Activated naive CD4-positive, alpha-beta T cell treated with anti-CD3 and anti-CD28 coated beads, Interleukin-2, amount 50 U/mL, for 24 hours (primary cell): ENCODE results near the gene PAPPA2.
"Not testable (repeated sequence)": the region's sequence is repeated elsewhere in the genome, so short reads cannot be mapped to it uniquely, and the experiment has no call there.

Experiments used
- H3K27ac Mint-ChIP-seq: one replicate; pipeline ENCODE4 v1.8.0; 2021; ENCODE audit warnings: mild to moderate bottlenecking, mixed read lengths
- H3K27me3 Mint-ChIP-seq: one replicate; pipeline ENCODE4 v1.8.0; 2021; ENCODE audit warnings: mixed read lengths
- H3K36me3 Mint-ChIP-seq: one replicate; pipeline ENCODE4 v1.8.0; 2021; ENCODE audit warnings: mixed read lengths
- H3K4me1 Mint-ChIP-seq: one replicate; pipeline ENCODE4 v1.8.0; 2021; ENCODE audit warnings: mixed read lengths
- H3K4me3 Mint-ChIP-seq: one replicate; pipeline ENCODE4 v1.8.0; 2021; ENCODE audit warnings: mild to moderate bottlenecking, mixed read lengths
- H3K9me3 Mint-ChIP-seq: one replicate; pipeline ENCODE4 v1.8.0; 2021; ENCODE audit warnings: mixed read lengths

Gene PAPPA2

DNA sequence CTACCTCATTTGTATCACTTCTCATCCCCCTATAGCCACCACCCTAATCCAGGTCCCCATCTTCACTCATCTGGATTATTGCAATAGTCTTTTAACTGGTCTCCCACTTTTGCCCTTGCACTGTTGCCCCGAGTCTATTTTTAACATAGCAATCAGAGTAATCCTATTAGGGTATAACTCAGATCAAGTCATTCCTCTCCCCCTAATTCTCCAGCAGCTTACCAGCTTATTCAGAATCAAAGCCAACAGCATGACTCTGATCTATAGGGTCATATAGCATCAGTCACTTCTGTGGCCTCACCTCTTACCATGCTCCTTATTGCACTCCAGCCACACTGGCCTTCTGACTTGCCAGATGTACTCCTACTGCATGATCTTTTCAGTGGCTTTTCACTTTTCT lies 140.7 kb downstream of the PAPPA2 start:
- no peaks in the 10 kb centered on the region for H3K4me1 Mint-ChIP-seq

DNA sequence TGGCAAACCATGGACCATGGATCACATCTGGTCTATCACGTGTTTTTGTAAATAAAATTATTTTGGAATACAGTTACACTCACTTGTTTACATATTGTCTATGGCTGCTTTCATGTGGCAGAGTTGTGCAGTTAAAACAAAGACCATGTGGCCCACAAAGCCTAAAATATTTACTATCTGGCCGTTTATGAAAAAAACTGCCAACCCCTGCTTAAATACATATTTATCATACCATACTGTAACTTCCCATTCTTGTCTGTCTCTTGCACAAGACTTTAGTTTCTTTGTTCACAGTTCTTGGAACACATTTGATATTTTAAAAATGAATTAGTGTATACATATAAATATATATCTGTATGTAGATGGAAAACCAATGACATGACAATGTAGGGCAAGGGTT lies 141.5 kb downstream of the PAPPA2 start:
- Mint-ChIP-seq H3K9me3 (peaks cover 4% of the 10 kb centered on the region), H3K4me3 (no peak overlapping the region), H3K36me3 (no peaks in the 10 kb centered on the region), H3K27ac (no peak overlapping the region), H3K27me3 (no peaks in the 10 kb centered on the region), H3K4me1 (no peaks in the 10 kb centered on the region)

More for the DNA sequence above, 140.7 kb downstream of the PAPPA2 start:
- Mint-ChIP-seq H3K27ac (no peak overlapping the region), H3K9me3 (peaks cover 4% of the 10 kb centered on the region), H3K4me3 (no peak overlapping the region), H3K36me3 (no peaks in the 10 kb centered on the region), H3K27me3 (no peaks in the 10 kb centered on the region)

DNA sequence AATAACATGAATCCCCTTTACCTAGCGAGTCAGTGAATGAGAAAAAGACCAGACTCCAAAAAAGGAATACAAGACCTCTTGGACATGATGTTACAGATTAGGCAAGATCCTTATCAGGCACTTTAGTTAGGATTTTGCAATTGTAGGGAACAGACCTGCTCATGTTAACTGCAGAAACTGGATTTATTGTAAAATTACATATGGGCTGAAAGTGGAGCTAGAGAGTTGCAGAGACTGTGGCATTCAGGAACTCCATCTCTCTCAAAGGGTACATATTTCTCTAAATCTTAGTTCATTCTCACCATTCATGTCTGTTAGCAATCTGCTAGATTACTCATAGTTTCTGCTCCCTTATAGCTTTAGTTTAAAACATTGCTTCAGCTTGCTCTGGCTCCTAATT lies 142.2 kb downstream of the PAPPA2 start:
- Mint-ChIP-seq H3K27ac (no peak overlapping the region), H3K9me3 (peaks cover 4% of the 10 kb centered on the region), H3K4me3 (no peak overlapping the region), H3K36me3 (no peaks in the 10 kb centered on the region), H3K4me1 (no peaks in the 10 kb centered on the region), H3K27me3 (no peaks in the 10 kb centered on the region)

DNA sequence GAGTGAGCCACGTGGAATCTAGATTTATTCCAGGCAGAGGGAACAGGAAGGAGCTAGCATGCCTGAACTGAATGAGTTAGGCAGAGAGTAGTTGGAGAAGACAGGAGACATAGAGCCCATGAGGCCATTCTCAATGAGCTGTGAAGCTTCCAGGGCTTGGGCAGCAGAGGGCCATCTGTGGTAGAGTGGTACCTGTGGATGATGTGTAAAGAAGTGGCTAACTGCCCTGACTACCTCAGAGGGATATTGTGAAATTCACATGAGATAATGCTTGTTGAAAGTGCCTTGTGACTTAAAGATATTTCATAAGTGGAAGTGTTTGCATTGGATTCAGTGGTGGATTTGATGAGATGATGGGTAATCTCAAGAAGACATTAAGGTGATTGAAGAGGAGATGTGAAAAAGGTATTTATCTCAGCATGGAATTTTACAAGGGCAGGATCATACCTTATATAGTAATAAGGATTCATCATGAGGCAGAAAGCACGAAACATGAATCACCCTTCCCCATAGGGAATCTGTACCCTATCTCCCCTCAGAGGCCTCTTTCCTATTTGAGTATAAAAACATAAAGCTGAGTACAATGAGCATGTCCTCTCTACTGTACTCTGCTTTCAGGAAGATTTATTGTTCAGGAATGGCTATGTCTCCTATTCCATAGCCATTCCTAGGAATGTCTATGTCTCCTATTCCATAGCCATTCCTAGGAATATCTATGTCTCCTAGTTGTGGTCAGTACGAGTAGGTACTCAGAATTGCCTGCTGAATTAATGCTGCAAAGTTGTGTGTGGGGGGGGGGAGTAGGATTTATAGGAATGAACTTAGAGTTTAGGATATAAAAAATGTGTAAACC lies 146.8 kb downstream of the PAPPA2 start:
- H3K4me1 Mint-ChIP-seq = no peaks in the 10 kb centered on the region
- H3K36me3 Mint-ChIP-seq = no peaks in the 10 kb centered on the region
- no peak overlapping the region for H3K27ac Mint-ChIP-seq
- no peaks in the 10 kb centered on the region for H3K27me3 Mint-ChIP-seq
- H3K4me3 Mint-ChIP-seq = no peak overlapping the region
- H3K9me3 Mint-ChIP-seq = no peaks in the 10 kb centered on the region

DNA sequence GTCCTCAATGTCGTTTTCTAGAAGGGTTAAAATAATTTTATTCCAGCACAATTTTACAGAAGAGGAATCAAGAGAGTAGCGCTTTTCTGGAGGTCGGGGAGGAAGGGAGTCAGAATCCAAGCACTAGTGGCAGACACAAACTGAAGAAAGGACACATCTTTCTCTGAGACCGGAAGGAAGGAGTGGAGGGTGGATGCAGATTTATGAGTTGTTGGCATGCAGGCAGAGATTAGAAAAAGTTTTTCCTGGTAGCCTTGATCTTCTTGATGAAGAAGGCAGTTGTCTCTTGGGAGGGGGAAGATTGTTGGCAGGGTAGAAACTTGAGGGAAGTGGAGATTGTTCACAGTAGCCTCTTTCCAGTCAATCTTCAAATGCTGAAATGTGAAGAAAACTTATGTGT lies 149.8 kb downstream of the PAPPA2 start:
- Mint-ChIP-seq H3K4me3 (no peak overlapping the region), H3K9me3 (no peaks in the 10 kb centered on the region), H3K27ac (no peak overlapping the region)

DNA sequence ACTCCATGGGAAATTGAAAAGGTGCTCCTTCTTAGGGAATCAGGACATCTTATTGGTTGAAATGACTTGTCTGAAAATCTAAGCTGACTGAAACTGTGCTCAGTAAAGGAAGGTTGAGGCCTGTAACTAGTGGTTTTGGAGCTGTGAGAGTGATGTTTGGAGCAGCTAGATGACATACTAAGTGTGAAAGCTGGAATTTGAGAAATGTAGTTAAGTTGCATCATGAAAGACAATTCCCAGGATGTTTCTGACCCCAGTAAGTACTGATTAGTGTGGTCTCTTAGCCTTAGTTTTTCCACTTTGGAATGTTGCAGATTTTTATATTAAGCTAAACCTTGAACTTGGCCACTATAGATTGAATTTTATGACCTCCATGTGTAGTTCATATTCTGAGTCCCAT lies 154.9 kb downstream of the PAPPA2 start:
- Mint-ChIP-seq H3K27ac (no peak overlapping the region), H3K36me3 (no peaks in the 10 kb centered on the region), H3K4me3 (no peak overlapping the region), H3K4me1 (no peaks in the 10 kb centered on the region), H3K9me3 (peaks cover 3% of the 10 kb centered on the region), H3K27me3 (no peaks in the 10 kb centered on the region)

More for the DNA sequence above, 149.8 kb downstream of the PAPPA2 start:
- Mint-ChIP-seq H3K4me1 (no peaks in the 10 kb centered on the region), H3K27me3 (no peaks in the 10 kb centered on the region), H3K36me3 (no peaks in the 10 kb centered on the region)

DNA sequence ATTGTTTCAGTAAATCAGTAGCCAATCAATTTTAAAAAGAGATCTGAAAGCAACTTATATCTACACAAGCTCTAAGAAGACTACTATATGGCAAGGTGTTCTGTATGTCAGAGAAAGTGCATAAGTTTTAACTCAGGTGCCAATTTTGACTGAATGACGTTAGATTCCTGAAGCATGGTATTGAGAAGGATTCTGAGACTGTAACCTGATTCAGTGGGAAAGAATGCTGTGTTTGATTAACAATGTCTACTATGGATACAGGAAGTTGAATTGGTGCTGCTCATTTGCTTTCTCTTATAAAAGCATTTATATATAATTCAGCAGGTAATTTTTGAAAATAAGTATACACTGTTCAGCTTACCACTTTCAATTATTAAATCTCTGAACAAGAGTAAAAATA lies 156.3 kb downstream of the PAPPA2 start:
- Mint-ChIP-seq H3K36me3 (no peaks in the 10 kb centered on the region), H3K9me3 (peaks cover 3% of the 10 kb centered on the region), H3K4me3 (no peak overlapping the region), H3K4me1 (no peaks in the 10 kb centered on the region), H3K27ac (no peak overlapping the region), H3K27me3 (no peaks in the 10 kb centered on the region)

DNA sequence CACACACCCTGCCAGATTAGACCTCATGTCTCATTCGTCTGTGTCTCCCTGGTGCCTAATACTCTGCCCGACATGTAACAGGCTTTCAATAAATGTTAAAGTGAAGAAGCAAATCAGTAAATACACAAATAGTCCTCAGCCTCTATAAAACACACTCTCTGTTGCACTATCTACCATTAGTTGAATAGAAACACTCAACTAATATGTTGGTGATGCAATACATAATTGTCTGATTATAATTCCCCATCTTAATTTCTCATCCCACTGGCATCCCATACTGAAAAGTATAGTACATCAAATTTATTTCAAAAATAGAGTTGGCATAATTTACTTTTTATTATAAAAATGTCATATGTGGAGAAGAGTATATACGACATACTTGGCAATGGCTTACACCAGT lies 162.4 kb downstream of the PAPPA2 start:
- Mint-ChIP-seq H3K4me1 (no peaks in the 10 kb centered on the region), H3K4me3 (no peak overlapping the region), H3K36me3 (no peaks in the 10 kb centered on the region), H3K27me3 (no peaks in the 10 kb centered on the region), H3K9me3 (peaks cover 9% of the 10 kb centered on the region), H3K27ac (no peak overlapping the region)

DNA sequence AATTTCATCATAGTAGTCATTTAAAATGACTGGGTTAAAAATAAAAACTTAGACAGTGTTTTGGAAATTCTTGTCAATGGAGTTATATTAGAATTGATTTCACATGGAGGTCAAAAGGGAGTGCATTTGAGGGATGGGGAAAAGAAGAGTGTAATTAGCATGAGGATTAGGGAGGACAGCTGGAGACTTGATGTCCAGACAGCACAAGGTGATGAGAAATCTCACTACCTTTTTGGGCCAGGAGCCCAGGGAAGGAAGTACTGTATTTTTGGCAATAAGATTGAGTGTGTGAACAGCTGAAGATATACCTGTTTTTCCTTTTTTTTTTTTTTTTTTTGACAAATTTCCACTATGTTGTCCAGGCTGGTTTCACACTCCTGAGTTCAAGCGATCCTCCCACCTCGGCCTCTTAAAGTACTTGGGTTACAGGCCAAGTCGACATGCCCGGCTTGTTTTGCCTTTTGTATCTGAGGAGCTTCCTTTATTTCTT lies 163.6 kb downstream of the PAPPA2 start:
- Mint-ChIP-seq H3K4me3 (no peak overlapping the region), H3K4me1 (no peaks in the 10 kb centered on the region), H3K9me3 (peaks cover 6% of the 10 kb centered on the region), H3K36me3 (no peaks in the 10 kb centered on the region), H3K27ac (no peak overlapping the region), H3K27me3 (no peaks in the 10 kb centered on the region)

DNA sequence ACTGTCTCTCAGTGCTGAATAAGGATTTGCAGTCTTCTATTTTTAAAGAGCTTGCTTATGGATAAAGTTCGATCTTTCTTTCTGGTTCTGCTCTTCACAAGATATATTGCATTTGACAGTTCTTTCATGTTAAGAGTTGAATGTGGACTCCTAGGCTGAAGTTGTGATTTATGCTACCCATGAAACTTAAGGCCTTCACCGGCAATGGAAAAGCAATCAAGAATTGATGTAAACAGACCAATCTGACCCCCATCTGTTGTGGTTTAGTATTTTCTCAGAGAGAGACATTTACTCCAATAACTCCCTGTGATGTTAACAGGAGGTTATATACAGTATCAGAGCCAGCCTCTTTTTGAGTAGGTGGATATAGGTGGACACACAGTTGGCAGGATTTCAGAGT lies 165.8 kb downstream of the PAPPA2 start:
- no peak overlapping the region for H3K4me3 Mint-ChIP-seq
- peaks cover 6% of the 10 kb centered on the region for H3K9me3 Mint-ChIP-seq
- no peaks in the 10 kb centered on the region for H3K27me3 Mint-ChIP-seq
- H3K36me3 Mint-ChIP-seq = no peaks in the 10 kb centered on the region
- no peak overlapping the region for H3K27ac Mint-ChIP-seq
- H3K4me1 Mint-ChIP-seq = no peaks in the 10 kb centered on the region

DNA sequence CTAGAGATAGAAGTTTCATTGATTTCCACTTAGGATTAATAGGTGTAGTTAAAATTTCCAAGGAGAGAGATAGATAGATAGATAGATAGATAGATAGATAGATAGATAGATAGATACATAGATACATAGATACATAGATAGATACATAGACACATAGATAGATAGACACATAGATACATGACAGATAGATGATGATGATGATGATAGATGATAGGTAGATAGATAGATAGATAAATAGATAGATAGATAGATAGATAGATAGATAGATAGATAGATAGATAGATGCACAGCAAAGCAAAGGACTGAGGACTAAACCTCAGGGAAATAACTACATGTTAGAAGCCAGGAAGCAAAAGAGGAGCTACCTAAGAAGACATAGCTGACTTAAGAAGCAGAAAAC lies 171.8 kb downstream of the PAPPA2 start:
- H3K9me3 Mint-ChIP-seq, H3K36me3 Mint-ChIP-seq, H3K4me1 Mint-ChIP-seq, H3K4me3 Mint-ChIP-seq, H3K27me3 Mint-ChIP-seq, H3K27ac Mint-ChIP-seq: not testable (repeated sequence)

DNA sequence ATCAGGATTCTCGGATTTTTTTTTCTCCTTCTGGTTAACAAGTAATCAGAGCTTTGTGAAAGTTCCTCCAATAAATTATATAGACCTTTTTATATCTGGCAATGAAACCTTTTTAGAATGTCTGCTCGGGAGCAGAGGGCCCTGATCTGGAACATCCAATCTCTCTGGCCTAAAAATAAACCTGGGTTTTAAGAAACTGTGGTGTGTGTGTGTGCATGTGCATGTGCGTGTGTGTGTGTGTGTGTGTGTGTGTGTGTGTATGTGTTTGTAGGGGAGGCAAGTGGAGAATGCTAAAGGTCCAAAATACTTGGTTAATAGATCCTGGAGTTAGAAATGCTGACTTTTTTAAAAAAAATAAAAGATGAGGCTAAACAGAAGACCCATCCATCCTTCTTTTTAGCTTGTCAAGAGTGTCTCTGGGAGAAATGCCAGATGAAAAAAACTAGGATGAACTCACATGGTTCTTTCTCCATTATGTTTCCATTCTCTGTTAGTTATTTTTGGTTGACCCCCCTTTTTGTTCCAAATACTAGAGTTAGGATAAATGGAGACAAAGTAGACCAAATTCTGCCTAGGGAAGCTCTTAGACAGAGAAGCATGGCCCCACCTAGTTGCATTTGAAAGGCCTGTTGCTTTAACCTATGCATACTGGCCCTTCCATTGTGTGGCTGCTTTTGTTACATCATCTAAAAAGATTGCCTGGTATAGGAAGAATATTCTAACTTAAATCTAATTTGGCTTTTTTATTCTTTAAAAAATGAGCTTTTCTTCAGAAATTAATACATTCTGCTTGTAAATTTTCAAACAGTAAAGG lies 175.9 kb downstream of the PAPPA2 start:
- Mint-ChIP-seq H3K27ac (no peak overlapping the region), H3K4me3 (no peak overlapping the region), H3K9me3 (peaks cover 5% of the 10 kb centered on the region), H3K27me3 (no peaks in the 10 kb centered on the region), H3K36me3 (no peaks in the 10 kb centered on the region), H3K4me1 (no peaks in the 10 kb centered on the region)

DNA sequence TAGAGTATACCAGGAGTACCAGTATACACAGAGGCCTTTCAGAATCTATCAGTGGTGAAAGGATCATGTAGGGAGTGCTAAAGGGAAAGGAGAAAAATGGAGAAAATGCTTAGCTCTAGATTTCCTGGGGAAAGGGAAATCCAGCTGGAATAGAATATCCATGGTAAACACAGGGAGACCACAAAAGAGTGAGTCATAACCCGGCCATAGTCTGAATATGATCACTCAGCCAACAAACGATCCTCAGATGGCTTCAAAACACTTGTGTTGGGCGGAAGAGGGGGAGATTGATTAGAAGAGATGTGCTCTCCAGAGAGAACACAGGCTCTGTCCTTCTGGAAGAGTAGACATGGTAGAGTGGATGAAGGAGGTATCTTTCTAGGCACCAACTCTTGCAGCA lies 180.6 kb downstream of the PAPPA2 start:
- Mint-ChIP-seq H3K27ac (no peak overlapping the region), H3K9me3 (peaks cover 5% of the 10 kb centered on the region), H3K4me3 (no peak overlapping the region), H3K36me3 (no peaks in the 10 kb centered on the region), H3K27me3 (no peaks in the 10 kb centered on the region), H3K4me1 (no peaks in the 10 kb centered on the region)

DNA sequence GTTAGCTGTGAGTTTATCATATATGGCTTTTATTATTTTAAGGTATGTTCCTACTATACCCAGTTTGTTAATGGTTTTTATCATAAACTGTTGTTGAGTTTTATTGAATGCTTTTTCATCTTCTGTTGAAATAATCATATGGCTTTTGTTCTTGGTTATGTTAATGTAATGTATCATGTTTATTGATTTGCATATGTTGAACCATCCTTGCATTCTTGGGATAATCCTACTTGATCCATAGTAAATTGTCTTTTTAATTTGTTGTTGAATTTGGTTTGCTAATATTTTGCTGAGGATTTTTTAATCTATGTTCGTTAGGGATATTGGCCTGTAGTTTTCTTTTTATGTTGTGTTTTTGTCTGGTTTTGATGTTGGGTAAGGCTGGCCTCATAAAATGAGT lies 185.6 kb downstream of the PAPPA2 start:
- H3K9me3 Mint-ChIP-seq = peaks cover 34% of the 10 kb centered on the region
- H3K36me3 Mint-ChIP-seq = peaks cover 2% of the 10 kb centered on the region
- H3K27ac Mint-ChIP-seq = no peak overlapping the region
- H3K4me3 Mint-ChIP-seq = no peak overlapping the region
- no peaks in the 10 kb centered on the region for H3K27me3 Mint-ChIP-seq
- no peaks in the 10 kb centered on the region for H3K4me1 Mint-ChIP-seq

DNA sequence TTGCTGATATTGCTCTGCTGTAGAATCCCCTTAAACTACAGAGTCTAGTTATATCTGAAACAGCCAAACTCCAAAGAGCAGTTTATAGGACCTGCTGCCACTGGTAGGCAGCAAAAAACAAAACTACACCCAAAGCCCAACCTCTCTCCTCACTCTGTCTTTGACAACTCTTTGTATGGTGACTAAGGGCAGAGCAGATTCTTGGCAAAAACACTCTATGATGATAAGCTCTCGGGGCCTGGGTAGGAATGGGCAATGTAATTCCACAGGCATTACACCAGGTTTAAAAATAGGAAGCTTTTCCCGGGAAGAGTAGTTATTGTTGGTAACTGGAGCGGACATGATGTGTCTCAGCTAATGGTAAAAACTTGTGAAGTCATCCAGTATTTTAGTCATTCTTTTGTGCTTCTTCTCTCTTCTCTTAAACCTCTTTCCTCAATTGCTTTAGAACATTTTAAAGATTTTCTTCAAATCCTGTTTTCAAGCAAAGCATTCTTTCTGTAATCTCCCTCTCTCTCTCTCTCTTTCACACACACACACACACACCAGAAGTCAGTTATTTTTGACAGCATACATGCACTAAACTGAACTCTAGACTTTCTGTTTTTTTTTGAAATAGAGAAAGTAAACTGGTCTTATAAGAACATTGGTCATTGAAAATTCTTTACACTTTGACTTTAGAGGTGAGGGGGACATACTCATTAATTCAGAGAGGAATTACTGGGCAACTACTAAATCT lies 193.5 kb downstream of the PAPPA2 start:
- no peak overlapping the region for H3K27ac Mint-ChIP-seq

More for the DNA sequence above, 193.5 kb downstream of the PAPPA2 start:
- H3K27me3 Mint-ChIP-seq = peaks cover 1% of the 10 kb centered on the region
- no peak overlapping the region for H3K4me3 Mint-ChIP-seq
- H3K36me3 Mint-ChIP-seq = peaks cover 2% of the 10 kb centered on the region
- H3K4me1 Mint-ChIP-seq = no peaks in the 10 kb centered on the region
- H3K9me3 Mint-ChIP-seq = peaks cover 28% of the 10 kb centered on the region
